GM23338 (cell line): Measurements from ENCODE around the gene MNDA.

Experiments used
- ETS1 ChIP-seq: IDR thresholded peaks from 2 replicates; pipeline ENCODE4 v1.6.1; 2016; ENCODE audit warnings: antibody characterized with exemption
- EZH2 ChIP-seq: fragments of 200-600 bp; sonication (generic); IDR thresholded peaks from one replicate; pipeline ENCODE4 v1.8.0; 2017; ENCODE audit warnings: antibody characterized with exemption, mild to moderate bottlenecking, low read depth; ENCODE audit not compliant: unreplicated experiment
- EZH2phosphoT487 ChIP-seq: fragments of 200-600 bp; sonication (generic); IDR thresholded peaks from one replicate; pipeline ENCODE4 v1.8.1; 2018; ENCODE audit warnings: antibody characterized with exemption; ENCODE audit not compliant: unreplicated experiment
- JUNB ChIP-seq: IDR thresholded peaks from one replicate; pipeline ENCODE4 v1.6.1; 2016; ENCODE audit warnings: antibody characterized with exemption; ENCODE audit not compliant: unreplicated experiment
- POLR2AphosphoS5 ChIP-seq: IDR thresholded peaks from 2 replicates; pipeline ENCODE4 v1.6.1; 2016; ENCODE audit warnings: antibody characterized with exemption, low read depth
- REST ChIP-seq: IDR thresholded peaks from one replicate; pipeline ENCODE4 v1.6.1; 2018; ENCODE audit warnings: antibody characterized with exemption; ENCODE audit not compliant: unreplicated experiment
- ZNF114 ChIP-seq: fragments of 250-450 bp; sonication (Bioruptor Pico); IDR thresholded peaks from 2 replicates; pipeline ENCODE4 v1.5.0; 2020; ENCODE audit warnings: mild to moderate bottlenecking, moderate library complexity
- ZNF331 ChIP-seq: fragments of 250-450 bp; sonication (Bioruptor Pico); IDR thresholded peaks from 2 replicates; pipeline ENCODE4 v1.5.0; 2020; ENCODE audit warnings: low read depth, mild to moderate bottlenecking, moderate library complexity
- TF ChIP-seq, protein P1 (sequence below), 2 experiments: fragments of 200-600 bp in 1 of 2; sonication (generic) in 1 of 2; conservative IDR thresholded peaks; 2 replicates each; pipeline versions ENCODE4 v1.5.1 to v1.6.1; 2016 to 2017; ENCODE audit warnings: antibody characterized with exemption in 2 of 2, low read depth in 2 of 2, mild to moderate bottlenecking in 2 of 2, moderate library complexity in 1 of 2
- TF ChIP-seq, protein P2 (sequence below): fragments of 250-450 bp; sonication (Bioruptor Pico); IDR thresholded peaks from 2 replicates; pipeline ENCODE4 v1.5.0; 2020; ENCODE audit warnings: mild to moderate bottlenecking, moderate library complexity

- TF ChIP-seq POLR2AphosphoS5 (no peak), EZH2 (no peak), EZH2phosphoT487 (no peak), ETS1 (no peak), REST (no peak), JUNB (no peak), ZNF114 (CRISPR knock-in tag) (no peak), ZNF331 (CRISPR knock-in tag) (no peak)
- TF ChIP-seq, protein P1, sequence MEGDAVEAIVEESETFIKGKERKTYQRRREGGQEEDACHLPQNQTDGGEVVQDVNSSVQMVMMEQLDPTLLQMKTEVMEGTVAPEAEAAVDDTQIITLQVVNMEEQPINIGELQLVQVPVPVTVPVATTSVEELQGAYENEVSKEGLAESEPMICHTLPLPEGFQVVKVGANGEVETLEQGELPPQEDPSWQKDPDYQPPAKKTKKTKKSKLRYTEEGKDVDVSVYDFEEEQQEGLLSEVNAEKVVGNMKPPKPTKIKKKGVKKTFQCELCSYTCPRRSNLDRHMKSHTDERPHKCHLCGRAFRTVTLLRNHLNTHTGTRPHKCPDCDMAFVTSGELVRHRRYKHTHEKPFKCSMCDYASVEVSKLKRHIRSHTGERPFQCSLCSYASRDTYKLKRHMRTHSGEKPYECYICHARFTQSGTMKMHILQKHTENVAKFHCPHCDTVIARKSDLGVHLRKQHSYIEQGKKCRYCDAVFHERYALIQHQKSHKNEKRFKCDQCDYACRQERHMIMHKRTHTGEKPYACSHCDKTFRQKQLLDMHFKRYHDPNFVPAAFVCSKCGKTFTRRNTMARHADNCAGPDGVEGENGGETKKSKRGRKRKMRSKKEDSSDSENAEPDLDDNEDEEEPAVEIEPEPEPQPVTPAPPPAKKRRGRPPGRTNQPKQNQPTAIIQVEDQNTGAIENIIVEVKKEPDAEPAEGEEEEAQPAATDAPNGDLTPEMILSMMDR (conservative IDR thresholded peaks at IDR 0.05; ENCODE audit: low read depth in 2 of 2): no peak
- TF ChIP-seq, protein P2, sequence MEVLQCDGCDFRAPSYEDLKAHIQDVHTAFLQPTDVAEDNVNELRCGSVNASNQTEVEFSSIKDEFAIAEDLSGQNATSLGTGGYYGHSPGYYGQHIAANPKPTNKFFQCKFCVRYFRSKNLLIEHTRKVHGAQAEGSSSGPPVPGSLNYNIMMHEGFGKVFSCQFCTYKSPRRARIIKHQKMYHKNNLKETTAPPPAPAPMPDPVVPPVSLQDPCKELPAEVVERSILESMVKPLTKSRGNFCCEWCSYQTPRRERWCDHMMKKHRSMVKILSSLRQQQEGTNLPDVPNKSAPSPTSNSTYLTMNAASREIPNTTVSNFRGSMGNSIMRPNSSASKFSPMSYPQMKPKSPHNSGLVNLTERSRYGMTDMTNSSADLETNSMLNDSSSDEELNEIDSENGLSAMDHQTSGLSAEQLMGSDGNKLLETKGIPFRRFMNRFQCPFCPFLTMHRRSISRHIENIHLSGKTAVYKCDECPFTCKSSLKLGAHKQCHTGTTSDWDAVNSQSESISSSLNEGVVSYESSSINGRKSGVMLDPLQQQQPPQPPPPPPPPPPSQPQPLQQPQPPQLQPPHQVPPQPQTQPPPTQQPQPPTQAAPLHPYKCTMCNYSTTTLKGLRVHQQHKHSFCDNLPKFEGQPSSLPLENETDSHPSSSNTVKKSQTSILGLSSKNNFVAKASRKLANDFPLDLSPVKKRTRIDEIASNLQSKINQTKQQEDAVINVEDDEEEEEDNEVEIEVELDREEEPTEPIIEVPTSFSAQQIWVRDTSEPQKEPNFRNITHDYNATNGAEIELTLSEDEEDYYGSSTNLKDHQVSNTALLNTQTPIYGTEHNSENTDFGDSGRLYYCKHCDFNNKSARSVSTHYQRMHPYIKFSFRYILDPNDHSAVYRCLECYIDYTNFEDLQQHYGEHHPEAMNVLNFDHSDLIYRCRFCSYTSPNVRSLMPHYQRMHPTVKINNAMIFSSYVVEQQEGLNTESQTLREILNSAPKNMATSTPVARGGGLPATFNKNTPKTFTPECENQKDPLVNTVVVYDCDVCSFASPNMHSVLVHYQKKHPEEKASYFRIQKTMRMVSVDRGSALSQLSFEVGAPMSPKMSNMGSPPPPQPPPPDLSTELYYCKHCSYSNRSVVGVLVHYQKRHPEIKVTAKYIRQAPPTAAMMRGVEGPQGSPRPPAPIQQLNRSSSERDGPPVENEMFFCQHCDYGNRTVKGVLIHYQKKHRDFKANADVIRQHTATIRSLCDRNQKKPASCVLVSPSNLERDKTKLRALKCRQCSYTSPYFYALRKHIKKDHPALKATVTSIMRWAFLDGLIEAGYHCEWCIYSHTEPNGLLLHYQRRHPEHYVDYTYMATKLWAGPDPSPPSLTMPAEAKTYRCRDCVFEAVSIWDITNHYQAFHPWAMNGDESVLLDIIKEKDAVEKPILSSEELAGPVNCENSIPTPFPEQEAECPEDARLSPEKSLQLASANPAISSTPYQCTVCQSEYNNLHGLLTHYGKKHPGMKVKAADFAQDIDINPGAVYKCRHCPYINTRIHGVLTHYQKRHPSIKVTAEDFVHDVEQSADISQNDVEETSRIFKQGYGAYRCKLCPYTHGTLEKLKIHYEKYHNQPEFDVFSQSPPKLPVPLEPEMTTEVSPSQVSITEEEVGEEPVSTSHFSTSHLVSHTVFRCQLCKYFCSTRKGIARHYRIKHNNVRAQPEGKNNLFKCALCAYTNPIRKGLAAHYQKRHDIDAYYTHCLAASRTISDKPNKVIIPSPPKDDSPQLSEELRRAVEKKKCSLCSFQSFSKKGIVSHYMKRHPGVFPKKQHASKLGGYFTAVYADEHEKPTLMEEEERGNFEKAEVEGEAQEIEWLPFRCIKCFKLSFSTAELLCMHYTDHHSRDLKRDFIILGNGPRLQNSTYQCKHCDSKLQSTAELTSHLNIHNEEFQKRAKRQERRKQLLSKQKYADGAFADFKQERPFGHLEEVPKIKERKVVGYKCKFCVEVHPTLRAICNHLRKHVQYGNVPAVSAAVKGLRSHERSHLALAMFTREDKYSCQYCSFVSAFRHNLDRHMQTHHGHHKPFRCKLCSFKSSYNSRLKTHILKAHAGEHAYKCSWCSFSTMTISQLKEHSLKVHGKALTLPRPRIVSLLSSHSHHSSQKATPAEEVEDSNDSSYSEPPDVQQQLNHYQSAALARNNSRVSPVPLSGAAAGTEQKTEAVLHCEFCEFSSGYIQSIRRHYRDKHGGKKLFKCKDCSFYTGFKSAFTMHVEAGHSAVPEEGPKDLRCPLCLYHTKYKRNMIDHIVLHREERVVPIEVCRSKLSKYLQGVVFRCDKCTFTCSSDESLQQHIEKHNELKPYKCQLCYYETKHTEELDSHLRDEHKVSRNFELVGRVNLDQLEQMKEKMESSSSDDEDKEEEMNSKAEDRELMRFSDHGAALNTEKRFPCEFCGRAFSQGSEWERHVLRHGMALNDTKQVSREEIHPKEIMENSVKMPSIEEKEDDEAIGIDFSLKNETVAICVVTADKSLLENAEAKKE (CRISPR knock-in tag): no peak
Measured at GRCh38 chr1:158864595-158864994, 33.4 kb downstream of the MNDA start.
